Breast epithelium (tissue), 4 donors: ENCODE measurements around the gene NBAS. TPM values are rescaled to one million over a fixed set of nuclear protein-coding genes. Genes with fewer than 3 reads are reported as not detected.
"Not testable (repeated sequence)": the region's sequence is repeated elsewhere in the genome, so short reads cannot be mapped to it uniquely, and the experiment has no call there.

Source experiments
- DNase-seq, 2 donors: peaks; one replicate each; pipeline ENCODE4 v3.0.0-alpha.2; 2019; ENCODE audit warnings: low spot score in 2 of 2
- H3K27ac ChIP-seq, 2 donors: fragments of 200-600 bp; sonication (generic) in 1 of 2; one replicate each; pipeline ENCODE4 v1.5.1; 2016 to 2019; ENCODE audit warnings: mild to moderate bottlenecking in 1 of 2
- H3K27me3 ChIP-seq, 2 donors: fragments of 200-600 bp; sonication (generic) in 1 of 2; one replicate each; pipeline versions ENCODE4 v1.5.1 to v1.6.0; 2017 to 2019; ENCODE audit warnings: control low read depth in 1 of 2, mild to moderate bottlenecking in 1 of 2
- H3K36me3 ChIP-seq: fragments of 200-600 bp; one replicate; pipeline ENCODE4 v1.5.1; 2019
- H3K4me1 ChIP-seq, 2 donors: fragments of 200-600 bp; sonication (generic); one replicate each; pipeline ENCODE4 v1.5.1; 2016 to 2019; ENCODE audit warnings: control low read depth in 1 of 2
- H3K4me3 ChIP-seq, 3 donors: fragments of 200-600 bp; sonication (generic); 1 replicate in 2 of 3; 2 replicates in 1 of 3; pipeline ENCODE4 v1.5.1; 2016 to 2019; ENCODE audit warnings: mild to moderate bottlenecking in 3 of 3, moderate library complexity in 2 of 3
- H3K9me3 ChIP-seq, 2 donors: fragments of 200-600 bp; sonication (generic) in 1 of 2; one replicate each; pipeline ENCODE4 v1.5.1; 2016 to 2019; ENCODE audit warnings: control low read depth in 1 of 2
- CTCF ChIP-seq, 3 donors: fragments of 450-650 bp; IDR thresholded peaks; one replicate each; pipeline ENCODE4 v1.5.1; 2016 to 2017; ENCODE audit warnings: antibody characterized with exemption in 3 of 3, mild to moderate bottlenecking in 3 of 3, moderate library complexity in 3 of 3
- POLR2A ChIP-seq: fragments of 450-650 bp; IDR thresholded peaks from one replicate; pipeline ENCODE4 v1.6.1; 2016; ENCODE audit warnings: antibody characterized with exemption, mild to moderate bottlenecking, moderate library complexity
- POLR2AphosphoS5 ChIP-seq, 3 donors: sonication (generic); formaldehyde crosslinking; IDR thresholded peaks; one replicate each; pipeline ENCODE4 v1.6.1; 2017; ENCODE audit warnings: antibody characterized with exemption in 3 of 3
- intact Hi-C: fragments of 100-400 bp; cut with DNase I; formaldehyde crosslinking; loops from one replicate; pipeline ENCODE4 v1.15.1; 2023; ENCODE audit warnings: low total_unique reads
- total RNA-seq, 3 donors: library from RNA; depleted of rRNA; stranded (reverse); fragments of >200 nt; gene quantifications; one replicate each; pipeline ENCODE4 v1.1.0, GENCODE V29; 2016

Gene NBAS
- total RNA-seq, 3 donors from 2014 or later, result 44.9 to 59.1 (median 45.1) TPM

GRCh38 chr2:15449556-15450236, 111.4 kb downstream of the NBAS start:
- no peak for DNase-seq
- Histone ChIP-seq H3K4me1 (no peaks in the 10 kb centered on the region), H3K4me3 (no peak overlapping the region), H3K27me3 (no peaks in the 10 kb centered on the region), H3K36me3 (no peaks in the 10 kb centered on the region), H3K27ac (no peak overlapping the region), H3K9me3 (no peaks in the 10 kb centered on the region)
- intact Hi-C loops, result no loop called here
- TF ChIP-seq POLR2AphosphoS5 (IDR thresholded peaks at IDR 0.05), result no peak
- no peak for TF ChIP-seq POLR2A
- no peak for TF ChIP-seq CTCF (IDR thresholded peaks at IDR 0.05)

- H3K27me3 ChIP-seq, result no peaks in the 10 kb centered on the region
Observed at GRCh38 chr2:15448250-15448839, 112.8 kb downstream of the NBAS start.

GRCh38 chr2:15447381-15447780, 113.8 kb downstream of the NBAS start:
- Histone ChIP-seq H3K27ac (no peak overlapping the region), H3K4me3 (no peak overlapping the region), H3K9me3 (no peaks in the 10 kb centered on the region), H3K36me3 (no peaks in the 10 kb centered on the region), H3K27me3 (no peaks in the 10 kb centered on the region), H3K4me1 (no peaks in the 10 kb centered on the region)
- TF ChIP-seq CTCF (IDR thresholded peaks at IDR 0.05), result no peak
- TF ChIP-seq POLR2AphosphoS5 (IDR thresholded peaks at IDR 0.05), result no peak
- TF ChIP-seq POLR2A, result no peak
- intact Hi-C loops, result no loop called here
- no peak for DNase-seq

More at GRCh38 chr2:15448250-15448839, 112.8 kb downstream of the NBAS start:
- DNase-seq, result no peak
- H3K9me3 ChIP-seq, result no peaks in the 10 kb centered on the region
- H3K4me1 ChIP-seq, result no peaks in the 10 kb centered on the region
- intact Hi-C loops, result no loop called here
- H3K36me3 ChIP-seq, result no peaks in the 10 kb centered on the region
- no peak overlapping the region for H3K4me3 ChIP-seq
- no peak overlapping the region for H3K27ac ChIP-seq
- no peak for TF ChIP-seq POLR2AphosphoS5 (IDR thresholded peaks at IDR 0.05)
- no peak for TF ChIP-seq CTCF (IDR thresholded peaks at IDR 0.05)
- TF ChIP-seq POLR2A, result no peak

- H3K4me3 ChIP-seq, result no peak overlapping the region
- H3K27me3 ChIP-seq, result no peaks in the 10 kb centered on the region
- H3K4me1 ChIP-seq, result no peaks in the 10 kb centered on the region
- H3K27ac ChIP-seq, result no peak overlapping the region
- TF ChIP-seq POLR2AphosphoS5 (IDR thresholded peaks at IDR 0.05) (no peak), CTCF (IDR thresholded peaks at IDR 0.05) (no peak), POLR2A (no peak)
- DNase-seq, result no peak
- H3K9me3 ChIP-seq, result no peaks in the 10 kb centered on the region
- intact Hi-C loops, result no loop called here
- H3K36me3 ChIP-seq, result no peaks in the 10 kb centered on the region
Observed at GRCh38 chr2:15446961-15447360, 114.2 kb downstream of the NBAS start.

- H3K36me3 ChIP-seq, result no peaks in the 10 kb centered on the region
- no peaks in the 10 kb centered on the region for H3K27me3 ChIP-seq
- no peak overlapping the region for H3K27ac ChIP-seq
- no peak for DNase-seq
- H3K4me3 ChIP-seq, result no peak overlapping the region
- H3K9me3 ChIP-seq, result no peaks in the 10 kb centered on the region
- no peak for TF ChIP-seq POLR2AphosphoS5 (IDR thresholded peaks at IDR 0.05)
- no peak for TF ChIP-seq POLR2A
- no peak for TF ChIP-seq CTCF (IDR thresholded peaks at IDR 0.05)
- no peaks in the 10 kb centered on the region for H3K4me1 ChIP-seq
- intact Hi-C loops, result no loop called here
Observed at GRCh38 chr2:15445891-15446562, 115.1 kb downstream of the NBAS start.

GRCh38 chr2:15439768-15440524, 121.2 kb downstream of the NBAS start:
- H3K4me3 ChIP-seq, DNase-seq, H3K36me3 ChIP-seq, H3K27me3 ChIP-seq, H3K27ac ChIP-seq, H3K9me3 ChIP-seq, H3K4me1 ChIP-seq, intact Hi-C loops: not testable (repeated sequence)

- H3K27ac ChIP-seq, H3K36me3 ChIP-seq, DNase-seq, H3K4me3 ChIP-seq, H3K4me1 ChIP-seq, H3K9me3 ChIP-seq, H3K27me3 ChIP-seq, intact Hi-C loops: not testable (repeated sequence)
Observed at GRCh38 chr2:15439366-15439765, 121.8 kb downstream of the NBAS start.
